ENCODE measurements around the gene EPC2.
A peak's percentile ranks its signal among the peaks of the same experiment; 100 is the strongest.

Gene EPC2

DNA sequence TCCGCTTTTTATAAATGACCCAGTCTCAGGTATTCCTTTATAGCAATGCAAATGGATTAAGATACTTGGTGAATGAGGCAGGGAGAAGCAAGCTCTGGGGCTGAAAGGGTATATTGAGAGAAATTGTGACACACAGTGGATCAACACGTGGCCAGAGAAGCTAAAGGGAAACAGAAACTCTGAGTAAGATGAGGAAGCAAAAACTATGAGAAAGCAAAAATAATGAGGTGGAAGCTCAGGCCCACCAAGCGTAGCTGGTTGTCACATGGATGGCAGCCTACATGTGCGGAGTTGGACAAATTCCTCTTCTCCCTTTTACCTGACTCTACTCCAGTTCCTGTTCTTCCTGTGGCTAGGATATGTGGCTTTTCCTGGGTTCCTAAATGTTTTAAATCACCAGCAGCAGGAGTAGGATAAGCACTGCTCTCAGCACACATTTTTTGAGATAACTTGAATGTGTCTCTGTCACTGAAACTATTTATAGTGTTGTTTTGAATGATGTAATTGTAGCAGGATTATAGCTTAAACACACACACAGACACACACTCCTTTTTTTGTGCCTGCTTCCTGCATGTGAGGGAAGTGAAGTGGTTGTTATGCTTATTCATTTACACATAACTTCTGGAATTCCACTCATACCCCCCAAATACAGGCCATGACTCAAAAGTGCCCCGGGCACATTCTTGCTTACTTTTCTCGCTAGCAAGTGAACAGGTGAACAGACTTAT, 30.1 kb upstream of the EPC2 start:
- Histone ChIP-seq H4K20me1 (ENCODE audit: insufficient read depth, low read length) (no peaks in the 10 kb centered on the region), H2AFZ (ENCODE audit: low read length) (peak overlapping the region; percentile 89), H3K79me2 (ENCODE audit: low read length) (no peaks in the 10 kb centered on the region), H3F3A (ENCODE audit: insufficient read depth, low read length) (no peaks in the 10 kb centered on the region), H3K27ac (ENCODE audit: low read length) (peak overlapping the region; percentile 70; the same call in 1 of the 2 replicates), H3K9me3 (replicated peaks; ENCODE audit: insufficient read depth, low read length) (no peaks in the 10 kb centered on the region), H3K9ac (ENCODE audit: low read length) (peak overlapping the region; percentile 35; the same call in 1 of the 2 replicates), H3K4me3 (ENCODE audit: low read length) (no peak overlapping the region), H3K9me2 (replicated peaks; ENCODE audit: insufficient read depth, low read length) (no peaks in the 10 kb centered on the region), H3K4me2 (ENCODE audit: low read depth, low read length) (peak overlapping the region; percentile 46), H3K4me1 (ENCODE audit: low read length) (peaks cover 19% of the 10 kb centered on the region), H3K36me3 (replicated peaks; ENCODE audit: insufficient read depth, low read length) (no peaks in the 10 kb centered on the region), H3K27me3 (replicated peaks; ENCODE audit: insufficient read depth, low read length) (no peaks in the 10 kb centered on the region)
- no peak for TF ChIP-seq EZH2 (optimal IDR thresholded peaks at IDR 0.05; ENCODE audit: low read depth, low read length)
- no peak for TF ChIP-seq EZH2phosphoT487 (IDR thresholded peaks at IDR 0.05; ENCODE audit: low read length)
- TF ChIP-seq CTCF (IDR thresholded peaks at IDR 0.05; ENCODE audit: low read length): no peak
- DNase-seq: peak; percentile 65

DNA sequence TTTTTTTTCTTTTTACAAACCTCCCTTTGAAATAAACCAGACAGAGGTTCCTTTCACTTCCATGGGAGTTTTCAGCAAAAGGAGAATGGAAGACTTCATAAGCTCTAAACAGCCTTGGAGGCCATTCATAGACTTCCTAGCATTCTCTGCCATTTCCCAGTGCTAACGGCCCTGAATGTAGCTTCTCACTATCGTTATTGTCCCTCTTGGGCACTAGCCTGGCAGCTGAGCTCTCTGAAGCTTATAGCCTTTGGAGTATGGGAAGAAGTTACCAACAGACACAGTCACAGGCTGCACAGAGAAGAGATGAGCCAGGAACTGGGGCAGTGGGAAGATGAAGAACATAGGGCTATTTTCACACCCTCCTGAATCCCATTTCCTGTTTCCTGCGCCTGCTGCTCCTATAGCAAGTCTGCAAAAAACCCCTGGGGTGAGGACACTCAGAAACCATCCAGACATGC, 29.1 kb upstream of the EPC2 start:
- H3K4me1 ChIP-seq (ENCODE audit: low read length): peaks cover 19% of the 10 kb centered on the region
- no peak for DNase-seq

GRCh38 chr2:148616662-148617061, 27.9 kb upstream of the EPC2 start:
- Histone ChIP-seq H3K27ac (ENCODE audit: low read length) (no peak overlapping the region), H3K36me3 (replicated peaks; ENCODE audit: insufficient read depth, low read length) (no peaks in the 10 kb centered on the region), H3K4me2 (ENCODE audit: low read depth, low read length) (no peak overlapping the region), H3K9me3 (replicated peaks; ENCODE audit: insufficient read depth, low read length) (no peaks in the 10 kb centered on the region), H3K4me3 (ENCODE audit: low read length) (no peak overlapping the region), H2AFZ (ENCODE audit: low read length) (no peak overlapping the region), H3K9me2 (replicated peaks; ENCODE audit: insufficient read depth, low read length) (no peaks in the 10 kb centered on the region), H3K79me2 (ENCODE audit: low read length) (no peaks in the 10 kb centered on the region), H3F3A (ENCODE audit: insufficient read depth, low read length) (no peaks in the 10 kb centered on the region), H4K20me1 (ENCODE audit: insufficient read depth, low read length) (no peaks in the 10 kb centered on the region), H3K27me3 (replicated peaks; ENCODE audit: insufficient read depth, low read length) (no peaks in the 10 kb centered on the region), H3K4me1 (ENCODE audit: low read length) (peaks cover 19% of the 10 kb centered on the region), H3K9ac (ENCODE audit: low read length) (no peak overlapping the region)
- no peak for TF ChIP-seq CTCF (IDR thresholded peaks at IDR 0.05; ENCODE audit: low read length)
- TF ChIP-seq EZH2 (optimal IDR thresholded peaks at IDR 0.05; ENCODE audit: low read depth, low read length): no peak
- no peak for TF ChIP-seq EZH2phosphoT487 (IDR thresholded peaks at IDR 0.05; ENCODE audit: low read length)
- no peak for DNase-seq

More for the DNA sequence above, 29.1 kb upstream of the EPC2 start:
- H3K9me3 ChIP-seq (replicated peaks; ENCODE audit: insufficient read depth, low read length): no peaks in the 10 kb centered on the region
- H3K79me2 ChIP-seq (ENCODE audit: low read length): no peaks in the 10 kb centered on the region
- H4K20me1 ChIP-seq (ENCODE audit: insufficient read depth, low read length): no peaks in the 10 kb centered on the region
- H3K36me3 ChIP-seq (replicated peaks; ENCODE audit: insufficient read depth, low read length): no peaks in the 10 kb centered on the region
- H3K4me2 ChIP-seq (ENCODE audit: low read depth, low read length): no peak overlapping the region
- H3K27me3 ChIP-seq (replicated peaks; ENCODE audit: insufficient read depth, low read length): no peaks in the 10 kb centered on the region
- no peaks in the 10 kb centered on the region for H3K9me2 ChIP-seq (replicated peaks; ENCODE audit: insufficient read depth, low read length)
- H3K27ac ChIP-seq (ENCODE audit: low read length): 0 out of 2 replicates have a peak overlapping the region, but pooled peaks have one; percentile 70
- no peak overlapping the region for H3K4me3 ChIP-seq (ENCODE audit: low read length)
- H3K9ac ChIP-seq (ENCODE audit: low read length): no peak overlapping the region
- no peaks in the 10 kb centered on the region for H3F3A ChIP-seq (ENCODE audit: insufficient read depth, low read length)
- H2AFZ ChIP-seq (ENCODE audit: low read length): no peak overlapping the region
- TF ChIP-seq EZH2phosphoT487 (IDR thresholded peaks at IDR 0.05; ENCODE audit: low read length): no peak
- no peak for TF ChIP-seq EZH2 (optimal IDR thresholded peaks at IDR 0.05; ENCODE audit: low read depth, low read length)
- no peak for TF ChIP-seq CTCF (IDR thresholded peaks at IDR 0.05; ENCODE audit: low read length)

Data from MM.1S (cell line).